Hepatocyte (in vitro differentiated cells): ENCODE data around the gene CYTH1. TPM values are rescaled to one million over a fixed set of nuclear protein-coding genes. Genes with fewer than 3 reads are reported as not detected.

Source experiments
- DNase-seq: peaks from one replicate; pipeline ENCODE4 v3.0.0-alpha.2; 2016; ENCODE audit warnings: low spot score
- H2AFZ ChIP-seq: fragments of 200-600 bp; sonication (generic); 2 replicates; pipeline ENCODE4 v1.6.0; 2016; ENCODE audit warnings: antibody characterized with exemption, mild to moderate bottlenecking
- H3K27ac ChIP-seq: fragments of 200-600 bp; sonication (generic); 2 replicates; pipeline ENCODE4 v1.5.1; 2016; ENCODE audit warnings: mild to moderate bottlenecking
- H3K27me3 ChIP-seq: fragments of 200-600 bp; sonication (generic); 2 replicates; pipeline ENCODE4 v1.6.1; 2016
- H3K36me3 ChIP-seq: fragments of 200-600 bp; sonication (generic); replicated peaks from 2 replicates; pipeline ENCODE4 v1.5.1; 2016; ENCODE audit warnings: low read depth; ENCODE audit not compliant: insufficient read depth
- H3K4me1 ChIP-seq: fragments of 200-600 bp; sonication (generic); 2 replicates; pipeline ENCODE4 v1.5.1; 2016; ENCODE audit warnings: mild to moderate bottlenecking, moderate library complexity; ENCODE audit not compliant: insufficient read depth
- H3K4me2 ChIP-seq: fragments of 200-600 bp; sonication (generic); 2 replicates; pipeline ENCODE4 v1.6.0; 2016
- H3K4me3 ChIP-seq: fragments of 200-600 bp; sonication (generic); 2 replicates; pipeline ENCODE4 v1.5.1; 2016; ENCODE audit warnings: mild to moderate bottlenecking
- H3K79me2 ChIP-seq: fragments of 200-600 bp; sonication (generic); 2 replicates; pipeline ENCODE4 v1.6.0; 2017; ENCODE audit warnings: mild to moderate bottlenecking
- H3K9me2 ChIP-seq: fragments of 200-600 bp; sonication (generic); replicated peaks from 2 replicates; pipeline ENCODE4 v1.6.0; 2017; ENCODE audit warnings: mild to moderate bottlenecking; ENCODE audit not compliant: insufficient read depth
- H3K9me3 ChIP-seq: fragments of 200-600 bp; sonication (generic); 2 replicates; pipeline ENCODE4 v1.5.1; 2016; ENCODE audit warnings: low read depth, mild to moderate bottlenecking
- H4K20me1 ChIP-seq: fragments of 200-600 bp; sonication (generic); 2 replicates; pipeline ENCODE4 v1.6.0; 2016; ENCODE audit warnings: mild to moderate bottlenecking; ENCODE audit not compliant: insufficient read depth, poor library complexity, severe bottlenecking
- EZH2 ChIP-seq: fragments of 200-600 bp; sonication (generic); IDR thresholded peaks from 2 replicates; pipeline ENCODE4 v1.6.1; 2016; ENCODE audit warnings: antibody characterized with exemption, mild to moderate bottlenecking, borderline replicate concordance
- EZH2phosphoT487 ChIP-seq: fragments of 200-600 bp; sonication (generic); IDR thresholded peaks from one replicate; pipeline ENCODE4 v1.6.1; 2018; ENCODE audit warnings: antibody characterized with exemption, mild to moderate bottlenecking, low read depth, moderate library complexity; ENCODE audit not compliant: unreplicated experiment, severe bottlenecking
- whole genome bisulfite sequencing: methylation state at CpG from one replicate; pipeline ENCODE4 v1.1.6; 2016; ENCODE audit warnings: low lambda C conversion rate; ENCODE audit errors: missing lambda C conversion rate; 5-methylcytosine and 5-hydroxymethylcytosine counted together
- polyA plus RNA-seq: library from polyadenylated mRNA; unstranded; fragments of >200 nt; fragmentation: Nextera tagmentation; extraction: Ambion mirVana; gene quantifications from 2 replicates; pipeline ENCODE4 v1.2.1, GENCODE V29; 2016
- total RNA-seq: library from RNA; depleted of rRNA; stranded (reverse); fragments of >200 nt; gene quantifications from 2 replicates; pipeline ENCODE4 v1.2.3, GENCODE V29; 2014
- TF ChIP-seq, protein P1 (sequence below): fragments of 200-600 bp; sonication (generic); IDR thresholded peaks from 2 replicates; pipeline ENCODE4 v1.5.1; 2016; ENCODE audit warnings: antibody characterized with exemption, mild to moderate bottlenecking; ENCODE audit not compliant: poor library complexity

The CYTH1 gene
- total and polyA plus RNA-seq, 2 experiments from 2014 or later = 38.5 to 44.4 TPM

DNA sequence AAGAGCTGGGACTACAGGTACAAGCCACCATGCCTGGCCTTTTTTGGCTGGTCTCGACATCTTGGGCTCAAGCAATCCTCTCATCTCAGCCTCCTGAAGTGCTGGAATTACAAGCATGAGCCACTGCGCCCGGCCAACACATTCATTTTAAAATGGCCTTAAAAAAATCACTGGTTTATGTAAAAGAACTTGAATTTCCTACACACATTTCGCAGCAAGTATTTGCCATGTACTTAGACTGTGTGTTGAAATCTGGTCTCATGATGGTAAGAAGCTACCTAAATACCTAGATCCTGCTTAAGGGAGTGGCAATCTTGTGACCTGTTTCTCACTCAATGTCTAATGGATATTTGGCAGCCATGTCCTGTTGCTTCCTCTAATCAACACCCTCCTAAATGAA, 8.5 kb upstream of the CYTH1 start:
- TF ChIP-seq, protein P1, sequence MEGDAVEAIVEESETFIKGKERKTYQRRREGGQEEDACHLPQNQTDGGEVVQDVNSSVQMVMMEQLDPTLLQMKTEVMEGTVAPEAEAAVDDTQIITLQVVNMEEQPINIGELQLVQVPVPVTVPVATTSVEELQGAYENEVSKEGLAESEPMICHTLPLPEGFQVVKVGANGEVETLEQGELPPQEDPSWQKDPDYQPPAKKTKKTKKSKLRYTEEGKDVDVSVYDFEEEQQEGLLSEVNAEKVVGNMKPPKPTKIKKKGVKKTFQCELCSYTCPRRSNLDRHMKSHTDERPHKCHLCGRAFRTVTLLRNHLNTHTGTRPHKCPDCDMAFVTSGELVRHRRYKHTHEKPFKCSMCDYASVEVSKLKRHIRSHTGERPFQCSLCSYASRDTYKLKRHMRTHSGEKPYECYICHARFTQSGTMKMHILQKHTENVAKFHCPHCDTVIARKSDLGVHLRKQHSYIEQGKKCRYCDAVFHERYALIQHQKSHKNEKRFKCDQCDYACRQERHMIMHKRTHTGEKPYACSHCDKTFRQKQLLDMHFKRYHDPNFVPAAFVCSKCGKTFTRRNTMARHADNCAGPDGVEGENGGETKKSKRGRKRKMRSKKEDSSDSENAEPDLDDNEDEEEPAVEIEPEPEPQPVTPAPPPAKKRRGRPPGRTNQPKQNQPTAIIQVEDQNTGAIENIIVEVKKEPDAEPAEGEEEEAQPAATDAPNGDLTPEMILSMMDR = no peak
- TF ChIP-seq EZH2phosphoT487 = no peak
- Histone ChIP-seq H3K4me2 (no peak overlapping the region), H3K4me1 (peaks cover 33% of the 10 kb centered on the region), H2AFZ (no peak overlapping the region), H4K20me1 (no peaks in the 10 kb centered on the region), H3K27ac (peak overlapping the region; percentile 83), H3K9me3 (no peaks in the 10 kb centered on the region), H3K79me2 (no peaks in the 10 kb centered on the region), H3K4me3 (no peak overlapping the region), H3K27me3 (no peaks in the 10 kb centered on the region), H3K9me2 (no peaks in the 10 kb centered on the region), H3K36me3 (no peaks in the 10 kb centered on the region)
- WGBS = 91% methylated on average over 4 of the region's 4 CpGs
- DNase-seq = no peak

DNA sequence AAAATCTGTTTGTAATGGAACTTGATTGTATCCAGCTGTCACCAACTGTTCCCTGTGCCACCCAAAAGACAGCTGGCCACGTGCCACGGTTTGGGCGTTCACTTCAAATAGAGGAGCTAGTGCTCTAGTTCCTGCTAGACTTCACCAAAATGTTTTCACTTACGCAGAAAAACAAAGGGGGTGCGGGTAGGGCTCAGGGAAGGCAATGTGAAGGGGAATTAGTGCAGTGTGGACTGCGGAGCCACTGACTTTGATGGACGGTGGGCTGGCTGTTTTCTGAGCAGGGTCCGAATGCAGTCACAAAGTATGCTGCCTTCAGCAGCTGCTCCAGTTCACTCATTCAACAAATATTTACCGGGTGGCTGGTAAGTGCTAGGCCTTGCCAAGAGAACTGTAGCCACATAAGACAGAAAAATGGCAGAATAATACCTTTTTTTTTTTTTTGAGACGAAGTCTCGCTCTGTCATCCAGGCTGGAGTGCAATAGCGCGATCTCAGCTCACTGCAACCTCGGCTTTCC, 7.6 kb upstream of the CYTH1 start:
- no peaks in the 10 kb centered on the region for H4K20me1 ChIP-seq
- WGBS = 53% methylated on average over 14 of the region's 14 CpGs
- H3K36me3 ChIP-seq = no peaks in the 10 kb centered on the region

DNA sequence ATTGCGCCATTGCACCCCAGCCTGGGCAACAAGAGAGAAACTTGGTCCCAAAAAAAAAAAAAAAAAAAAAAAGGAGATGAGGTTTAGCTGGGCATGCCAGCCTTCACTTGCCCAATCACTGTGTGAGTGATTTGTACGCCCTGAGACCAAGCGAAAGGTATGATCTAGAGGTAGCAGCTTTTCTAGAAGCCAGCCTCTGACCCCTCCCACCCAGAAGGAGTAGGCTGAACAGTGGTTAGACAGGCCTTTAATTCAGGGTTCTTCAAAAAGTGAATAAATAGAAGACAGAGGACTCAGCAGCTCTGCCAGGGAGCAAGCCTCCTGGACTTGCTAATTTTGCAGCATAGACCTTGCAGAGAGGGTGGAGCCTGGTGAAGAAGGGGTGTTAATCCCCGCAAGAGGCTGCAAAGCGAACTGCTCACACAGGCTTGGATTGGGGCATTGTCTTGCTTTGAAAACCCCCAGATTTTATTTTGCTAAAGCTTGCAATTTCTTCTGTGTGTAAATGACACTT, 7.1 kb upstream of the CYTH1 start:
- Histone ChIP-seq H3K4me1 (peaks cover 33% of the 10 kb centered on the region), H3K27ac (peak overlapping the region; percentile 83), H3K4me3 (no peak overlapping the region), H3K36me3 (no peaks in the 10 kb centered on the region), H2AFZ (no peak overlapping the region), H3K9me2 (no peaks in the 10 kb centered on the region), H3K9me3 (no peaks in the 10 kb centered on the region), H3K4me2 (peak overlapping the region; percentile 51), H3K79me2 (no peaks in the 10 kb centered on the region), H3K27me3 (no peaks in the 10 kb centered on the region), H4K20me1 (no peaks in the 10 kb centered on the region)
- TF ChIP-seq EZH2 (no peak), EZH2phosphoT487 (no peak)
- TF ChIP-seq, protein P1 = no peak
- DNase-seq = no peak
- WGBS = 80% methylated on average over 5 of the region's 5 CpGs

More for the DNA sequence above, 7.6 kb upstream of the CYTH1 start:
- TF ChIP-seq, protein P1 = no peak
- TF ChIP-seq EZH2 (no peak), EZH2phosphoT487 (no peak)
- no peaks in the 10 kb centered on the region for H3K27me3 ChIP-seq
- H2AFZ ChIP-seq = no peak overlapping the region
- H3K4me3 ChIP-seq = no peak overlapping the region
- peak overlapping the region; percentile 83 for H3K27ac ChIP-seq
- no peaks in the 10 kb centered on the region for H3K79me2 ChIP-seq
- no peaks in the 10 kb centered on the region for H3K9me3 ChIP-seq
- H3K4me1 ChIP-seq = peaks cover 33% of the 10 kb centered on the region
- no peaks in the 10 kb centered on the region for H3K9me2 ChIP-seq
- H3K4me2 ChIP-seq = peak overlapping the region; percentile 51
- peak; percentile 40 for DNase-seq
